HG02970 (cell line): ENCODE results near the gene MRC2.
A peak's percentile ranks its signal among the peaks of the same experiment; 100 is the strongest.

Source experiments
- ATAC-seq: cut with Tn5 transposase; IDR thresholded peaks from one replicate; pipeline ENCODE4 v1.9.1; 2021; ENCODE audit warnings: mild to moderate bottlenecking, moderate library complexity, moderate number of reproducible peaks; ENCODE audit not compliant: unreplicated experiment, low FRiP score

Gene MRC2

GRCh38 chr17:62716834-62717588 lies 89.5 kb downstream of the MRC2 start:
- ATAC-seq: no peak

- no peak for ATAC-seq
Measured at GRCh38 chr17:62717589-62717855, 90.1 kb downstream of the MRC2 start.

GRCh38 chr17:62717889-62718288 lies 90.4 kb downstream of the MRC2 start:
- ATAC-seq: no peak

GRCh38 chr17:62718429-62718828 lies 91.0 kb downstream of the MRC2 start:
- ATAC-seq: no peak

- ATAC-seq: no peak
Measured at GRCh38 chr17:62719586-62719985, 92.1 kb downstream of the MRC2 start.

GRCh38 chr17:62720126-62720850 lies 92.8 kb downstream of the MRC2 start:
- no peak for ATAC-seq

GRCh38 chr17:62722625-62723024 lies 95.2 kb downstream of the MRC2 start:
- no peak for ATAC-seq

- no peak for ATAC-seq
Measured at GRCh38 chr17:62723842-62724241, 96.4 kb downstream of the MRC2 start.

- peak; percentile 89 for ATAC-seq
Measured at GRCh38 chr17:62724398-62725146, 97.1 kb downstream of the MRC2 start.

GRCh38 chr17:62725791-62726249 lies 98.3 kb downstream of the MRC2 start:
- ATAC-seq: no peak

- ATAC-seq: no peak
Measured at GRCh38 chr17:62727916-62728672, 100.6 kb downstream of the MRC2 start.

- no peak for ATAC-seq
Measured at GRCh38 chr17:62732125-62732524, 104.7 kb downstream of the MRC2 start.

GRCh38 chr17:62735044-62735651 lies 107.7 kb downstream of the MRC2 start:
- no peak for ATAC-seq

- no peak for ATAC-seq
Measured at GRCh38 chr17:62737513-62737912, 110.0 kb downstream of the MRC2 start.

- no peak for ATAC-seq
Measured at GRCh38 chr17:62738281-62738680, 110.8 kb downstream of the MRC2 start.

GRCh38 chr17:62739645-62740388 lies 112.3 kb downstream of the MRC2 start:
- ATAC-seq: no peak

- ATAC-seq: no peak
Measured at GRCh38 chr17:62741290-62741689, 113.8 kb downstream of the MRC2 start.
